ENCODE data around the gene MED8.

Gene MED8

DNA sequence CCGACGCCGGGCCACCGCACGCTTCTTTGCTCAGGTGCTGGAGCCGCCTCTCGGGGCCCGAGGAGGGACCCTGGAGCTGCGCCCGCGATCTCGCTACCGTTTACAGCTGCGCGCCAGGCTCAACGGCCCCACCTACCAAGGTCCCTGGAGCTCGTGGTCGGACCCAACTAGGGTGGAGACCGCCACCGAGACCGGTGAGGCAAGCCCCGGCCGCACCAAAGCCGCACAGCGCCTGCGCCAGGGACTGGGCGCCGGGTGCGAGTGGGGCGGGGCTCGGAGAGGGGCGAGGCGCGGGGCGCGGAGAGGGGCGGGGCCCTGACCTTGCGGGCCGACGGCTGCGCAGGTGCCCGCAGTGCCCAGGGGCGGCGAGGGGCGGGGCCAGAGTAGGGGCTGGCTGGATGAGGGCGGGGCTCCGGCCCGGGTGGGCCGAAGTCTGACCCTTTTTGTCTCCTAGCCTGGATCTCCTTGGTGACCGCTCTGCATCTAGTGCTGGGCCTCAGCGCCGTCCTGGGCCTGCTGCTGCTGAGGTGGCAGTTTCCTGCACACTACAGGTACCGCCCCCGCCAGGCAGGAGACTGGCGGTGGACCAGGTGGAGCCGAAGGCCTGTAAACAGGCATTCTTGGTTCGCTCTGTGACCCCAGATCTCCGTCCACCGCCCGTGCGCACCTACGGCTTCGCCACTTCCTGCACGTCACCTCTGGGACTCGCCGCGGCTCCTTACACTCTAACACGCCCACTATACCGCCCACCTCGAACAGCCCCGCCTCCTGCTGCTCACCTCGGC is 40.6 kb downstream of the MED8 start:
- TF ChIP-seq, protein P1, sequence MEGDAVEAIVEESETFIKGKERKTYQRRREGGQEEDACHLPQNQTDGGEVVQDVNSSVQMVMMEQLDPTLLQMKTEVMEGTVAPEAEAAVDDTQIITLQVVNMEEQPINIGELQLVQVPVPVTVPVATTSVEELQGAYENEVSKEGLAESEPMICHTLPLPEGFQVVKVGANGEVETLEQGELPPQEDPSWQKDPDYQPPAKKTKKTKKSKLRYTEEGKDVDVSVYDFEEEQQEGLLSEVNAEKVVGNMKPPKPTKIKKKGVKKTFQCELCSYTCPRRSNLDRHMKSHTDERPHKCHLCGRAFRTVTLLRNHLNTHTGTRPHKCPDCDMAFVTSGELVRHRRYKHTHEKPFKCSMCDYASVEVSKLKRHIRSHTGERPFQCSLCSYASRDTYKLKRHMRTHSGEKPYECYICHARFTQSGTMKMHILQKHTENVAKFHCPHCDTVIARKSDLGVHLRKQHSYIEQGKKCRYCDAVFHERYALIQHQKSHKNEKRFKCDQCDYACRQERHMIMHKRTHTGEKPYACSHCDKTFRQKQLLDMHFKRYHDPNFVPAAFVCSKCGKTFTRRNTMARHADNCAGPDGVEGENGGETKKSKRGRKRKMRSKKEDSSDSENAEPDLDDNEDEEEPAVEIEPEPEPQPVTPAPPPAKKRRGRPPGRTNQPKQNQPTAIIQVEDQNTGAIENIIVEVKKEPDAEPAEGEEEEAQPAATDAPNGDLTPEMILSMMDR (conservative IDR thresholded peaks at IDR 0.05; ENCODE audit: low read depth, low read length): peak; percentile 8
- peak overlapping the region; percentile 67 for H3K4me3 ChIP-seq (ENCODE audit: low read depth, low read length)
- DNase-seq (ENCODE audit: low read depth): peak; percentile 67

GRCh38 chr1:43348343-43348808 is 41.2 kb downstream of the MED8 start:
- TF ChIP-seq, protein P1 (conservative IDR thresholded peaks at IDR 0.05; ENCODE audit: low read depth, low read length): no peak
- H3K4me3 ChIP-seq (ENCODE audit: low read depth, low read length): peak overlapping the region; percentile 67
- DNase-seq (ENCODE audit: low read depth): no peak

DNA sequence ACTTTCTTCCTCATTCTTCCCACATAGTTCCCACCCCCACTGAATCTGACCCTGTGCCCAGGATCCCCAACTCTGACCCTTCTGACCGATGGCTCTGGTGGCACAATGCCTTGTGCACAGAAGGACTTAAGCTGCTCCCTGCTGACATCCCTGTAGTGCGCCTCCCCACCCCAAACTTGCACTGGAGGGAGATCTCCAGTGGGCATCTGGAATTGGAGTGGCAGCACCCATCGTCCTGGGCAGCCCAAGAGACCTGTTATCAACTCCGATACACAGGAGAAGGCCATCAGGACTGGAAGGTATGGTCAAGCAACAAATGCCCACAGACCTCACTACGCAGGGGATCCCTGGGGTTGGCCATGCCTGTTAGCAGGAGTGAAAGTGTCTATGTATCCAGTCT is 43.0 kb downstream of the MED8 start:
- no peak for DNase-seq (ENCODE audit: low read depth)
- no peak overlapping the region for H3K4me3 ChIP-seq (ENCODE audit: low read depth, low read length)
- TF ChIP-seq, protein P1 (conservative IDR thresholded peaks at IDR 0.05; ENCODE audit: low read depth, low read length): no peak

DNA sequence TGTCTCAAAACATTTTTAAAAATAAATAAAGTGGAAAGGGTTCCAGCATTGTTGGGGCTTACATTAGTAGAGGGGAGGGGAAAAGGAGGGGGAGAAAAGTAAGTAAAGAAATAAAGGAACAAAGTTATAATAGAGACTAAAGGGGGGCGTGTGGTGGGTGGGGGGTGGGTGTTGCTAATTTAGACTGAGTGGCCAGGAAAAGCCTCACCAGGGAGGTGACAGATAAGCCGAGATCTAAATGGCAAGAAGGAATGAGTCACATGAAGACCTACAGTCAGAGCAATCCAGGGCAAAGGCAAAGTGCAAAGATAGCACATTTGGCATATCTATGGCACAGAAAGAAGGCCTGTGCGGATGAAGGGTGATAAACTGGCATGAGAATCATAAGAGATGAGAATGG is 44.5 kb downstream of the MED8 start:
- TF ChIP-seq, protein P1 (conservative IDR thresholded peaks at IDR 0.05; ENCODE audit: low read depth, low read length): no peak
- H3K4me3 ChIP-seq (ENCODE audit: low read depth, low read length): no peak overlapping the region
- no peak for DNase-seq (ENCODE audit: low read depth)

DNA sequence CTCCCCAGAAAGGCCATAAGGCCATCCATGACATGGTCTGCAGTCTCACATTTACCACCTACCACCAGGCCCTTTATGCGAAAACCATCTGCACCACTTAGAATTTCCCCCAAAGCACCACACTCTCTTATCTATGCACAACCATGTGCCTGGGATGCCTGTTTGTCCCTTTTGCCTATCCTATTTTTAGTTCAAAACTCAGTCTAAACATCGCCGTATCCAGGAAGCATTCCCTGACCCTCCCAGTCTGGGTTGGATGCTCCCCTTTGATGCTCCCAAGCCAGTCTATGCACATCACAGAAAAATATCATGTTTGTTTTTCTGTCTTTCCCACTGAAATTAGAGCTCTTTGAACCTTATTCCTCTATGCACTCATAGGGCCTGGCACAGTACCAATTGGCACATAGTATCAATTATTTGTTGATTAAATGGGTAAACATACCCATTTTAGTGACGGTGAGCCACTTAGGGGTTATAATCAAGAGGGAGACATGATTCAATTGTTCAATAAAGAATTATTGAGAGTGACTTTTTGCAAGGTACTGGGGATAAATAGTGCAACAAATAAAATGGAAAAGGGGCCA is 45.2 kb downstream of the MED8 start:
- no peak for DNase-seq (ENCODE audit: low read depth)
- TF ChIP-seq, protein P1 (conservative IDR thresholded peaks at IDR 0.05; ENCODE audit: low read depth, low read length): no peak
- no peak overlapping the region for H3K4me3 ChIP-seq (ENCODE audit: low read depth, low read length)

- H3K4me3 ChIP-seq (ENCODE audit: low read depth, low read length): no peak overlapping the region
- DNase-seq (ENCODE audit: low read depth): no peak
- TF ChIP-seq, protein P1 (conservative IDR thresholded peaks at IDR 0.05; ENCODE audit: low read depth, low read length): no peak
Observed at GRCh38 chr1:43340559-43340958, 49.0 kb downstream of the MED8 start.
